A549 (cell line): ENCODE results near the gene SLC16A5. TPM values are rescaled to one million over a fixed set of nuclear protein-coding genes. Genes with fewer than 3 reads are reported as not detected.

ENCODE experiments used
- ATAC-seq, 2 experiments: fragments of 200-7000 bp in 1 of 2; fragments of >200 bp in 1 of 2; cut with Nextera tagmentation in 1 of 2; cut with Tn5 transposase in 1 of 2; 3 replicates each; pipeline versions ENCODE4 v1.8.0 to v1.9.1; 2018 to 2020; ENCODE audit warnings: mild to moderate bottlenecking in 1 of 2, moderate library complexity in 1 of 2
- CTCF ChIA-PET: fragments of 300-600 bp; sonication (Branson Sonifier 250); formaldehyde crosslinking; extraction: SDS; loops from one replicate; lab custom pipeline; 2021; ENCODE audit warnings: antibody characterized with exemption, inconsistent platforms; lab: Yijun Ruan, JAX
- POLR2A ChIA-PET: fragments of 350-600 bp; formaldehyde crosslinking; extraction: SDS; loops from one replicate; lab custom pipeline; 2021; ENCODE audit warnings: antibody characterized with exemption, inconsistent platforms; lab: Yijun Ruan, JAX
- DNase-seq, 2 experiments: peaks; one replicate each; pipeline versions ENCODE4 v3.0.0 to v3.0.0-alpha.2; 2011 to 2016; ENCODE audit warnings: low read depth in 1 of 2, low spot score in 1 of 2
- FAIRE-seq: peaks from 2 replicates; lab custom pipeline; 2011; peaks lifted over from hg19 to GRCh38; lab: Jason Lieb, UNC
- H3K27ac ChIP-seq, 2 experiments: fragments of >200 bp; sonication (Bioruptor Twin); formaldehyde crosslinking; 3 replicates each; pipeline ENCODE4 v1.5.1; 2016 to 2017
- H3K4me1 ChIP-seq: fragments of >200 bp; sonication (Bioruptor Twin); formaldehyde crosslinking; 3 replicates; pipeline ENCODE4 v1.6.1; 2016
- H3K4me2 ChIP-seq: fragments of >200 bp; sonication (Bioruptor Twin); formaldehyde crosslinking; 3 replicates; pipeline ENCODE4 v1.6.1; 2016
- H3K4me3 ChIP-seq: fragments of >200 bp; sonication (Bioruptor Twin); formaldehyde crosslinking; 3 replicates; pipeline ENCODE4 v1.5.1; 2016
- H3K9me3 ChIP-seq: fragments of >200 bp; sonication (Bioruptor Twin); formaldehyde crosslinking; 3 replicates; pipeline ENCODE4 v1.6.1; 2016
- CHD2 ChIP-seq: fragments of 150-350 bp; IDR thresholded peaks from 2 replicates; pipeline ENCODE4 v1.6.1; 2014; ENCODE audit warnings: low read length; ENCODE audit not compliant: partially characterized antibody
- ESRRA ChIP-seq: fragments of 150-350 bp; IDR thresholded peaks from 2 replicates; pipeline ENCODE4 v1.6.1; 2014; ENCODE audit warnings: mild to moderate bottlenecking, low read length, borderline replicate concordance
- FOSL2 ChIP-seq, 2 experiments: fragments of 450-650 bp in 1 of 2; fragments of >200 bp in 1 of 2; sonication (Bioruptor Twin) in 1 of 2; formaldehyde crosslinking; IDR thresholded peaks; 2 replicates each; pipeline versions ENCODE4 v1.5.0 to v1.6.1; 2016 to 2020; ENCODE audit warnings: mild to moderate bottlenecking in 1 of 2, moderate library complexity in 1 of 2
- FOXS1 ChIP-seq: fragments of 250-450 bp; sonication (Bioruptor Pico); IDR thresholded peaks from 2 replicates; pipeline ENCODE4 v1.5.0; 2020; ENCODE audit warnings: mild to moderate bottlenecking, moderate library complexity
- HDAC2 ChIP-seq: fragments of 200-600 bp; sonication (generic); IDR thresholded peaks from 2 replicates; pipeline ENCODE4 v1.6.1; 2016
- HOXA7 ChIP-seq: fragments of 250-450 bp; sonication (Bioruptor Pico); IDR thresholded peaks from 2 replicates; pipeline ENCODE4 v1.5.0; 2020; ENCODE audit warnings: mild to moderate bottlenecking, moderate library complexity
- JUNB ChIP-seq: fragments of >200 bp; sonication (Bioruptor Twin); formaldehyde crosslinking; IDR thresholded peaks from 2 replicates; pipeline ENCODE4 v1.6.1; 2016
- KDM5A ChIP-seq: fragments of 200-600 bp; sonication (generic); IDR thresholded peaks from 2 replicates; pipeline ENCODE4 v1.6.1; 2016; ENCODE audit warnings: antibody characterized with exemption, mild to moderate bottlenecking
- NFE2L2 ChIP-seq: fragments of 150-350 bp; conservative IDR thresholded peaks from 2 replicates; pipeline ENCODE4 v1.6.1; 2014; ENCODE audit warnings: low read length
- NPAS2 ChIP-seq: fragments of 250-450 bp; sonication (Bioruptor Pico); IDR thresholded peaks from 2 replicates; pipeline ENCODE4 v1.8.0; 2022; ENCODE audit warnings: mild to moderate bottlenecking, moderate library complexity, borderline replicate concordance
- PHF8 ChIP-seq: fragments of 200-600 bp; sonication (generic); IDR thresholded peaks from 2 replicates; pipeline ENCODE4 v1.6.1; 2016; ENCODE audit warnings: low read depth, mild to moderate bottlenecking, antibody characterized with exemption, moderate library complexity, borderline replicate concordance
- RARB ChIP-seq: fragments of 250-450 bp; sonication (Bioruptor Pico); IDR thresholded peaks from 2 replicates; pipeline ENCODE4 v1.8.0; 2021; ENCODE audit warnings: mild to moderate bottlenecking, moderate library complexity
- RFX5 ChIP-seq: fragments of 450-650 bp; IDR thresholded peaks from 2 replicates; pipeline ENCODE4 v1.7.1; 2014; ENCODE audit warnings: antibody characterized with exemption, mild to moderate bottlenecking, moderate library complexity
- TFCP2L1 ChIP-seq: fragments of 250-450 bp; sonication (Bioruptor Pico); IDR thresholded peaks from 2 replicates; pipeline ENCODE4 v1.5.0; 2021; ENCODE audit warnings: mild to moderate bottlenecking
- ZNF302 ChIP-seq: fragments of 250-450 bp; sonication (Bioruptor Pico); IDR thresholded peaks from 2 replicates; pipeline ENCODE4 v1.9.0; 2021; ENCODE audit warnings: inconsistent platforms, mild to moderate bottlenecking, moderate library complexity
- ZSCAN20 ChIP-seq: fragments of 250-450 bp; sonication (Bioruptor Pico); IDR thresholded peaks from 2 replicates; pipeline ENCODE4 v1.8.0; 2022; ENCODE audit warnings: mild to moderate bottlenecking, moderate library complexity
- WGBS: methylation state at CpG from one replicate; pipeline ENCODE4 v1.1.6; 2017; ENCODE audit errors: missing lambda C conversion rate; 5-methylcytosine and 5-hydroxymethylcytosine counted together
- polyA plus RNA-seq, 4 experiments: library from polyadenylated mRNA; depleted of rRNA in 3 of 4; stranded (reverse); fragments of >200 nt; fragmentation: RNase III in 1 of 4; extraction: RNeasy Plus Mini Kit Qiagen cat#74134 plus additional on column Dnase treatment in 1 of 4; gene quantifications; 2 replicates in 3 of 4; 3 replicates in 1 of 4; pipeline ENCODE4 v1.2.3, GENCODE V29; 2011 to 2017
- TF ChIP-seq, protein P1 (sequence below): fragments of >200 bp; sonication (Bioruptor Twin); formaldehyde crosslinking; IDR thresholded peaks from 3 replicates; pipeline ENCODE4 v1.6.1; 2016

Gene SLC16A5
- polyA plus RNA-seq, 2 of the 4 experiments (the other 2 are of a cell fraction) = 19.0 to 27.2 TPM

DNA sequence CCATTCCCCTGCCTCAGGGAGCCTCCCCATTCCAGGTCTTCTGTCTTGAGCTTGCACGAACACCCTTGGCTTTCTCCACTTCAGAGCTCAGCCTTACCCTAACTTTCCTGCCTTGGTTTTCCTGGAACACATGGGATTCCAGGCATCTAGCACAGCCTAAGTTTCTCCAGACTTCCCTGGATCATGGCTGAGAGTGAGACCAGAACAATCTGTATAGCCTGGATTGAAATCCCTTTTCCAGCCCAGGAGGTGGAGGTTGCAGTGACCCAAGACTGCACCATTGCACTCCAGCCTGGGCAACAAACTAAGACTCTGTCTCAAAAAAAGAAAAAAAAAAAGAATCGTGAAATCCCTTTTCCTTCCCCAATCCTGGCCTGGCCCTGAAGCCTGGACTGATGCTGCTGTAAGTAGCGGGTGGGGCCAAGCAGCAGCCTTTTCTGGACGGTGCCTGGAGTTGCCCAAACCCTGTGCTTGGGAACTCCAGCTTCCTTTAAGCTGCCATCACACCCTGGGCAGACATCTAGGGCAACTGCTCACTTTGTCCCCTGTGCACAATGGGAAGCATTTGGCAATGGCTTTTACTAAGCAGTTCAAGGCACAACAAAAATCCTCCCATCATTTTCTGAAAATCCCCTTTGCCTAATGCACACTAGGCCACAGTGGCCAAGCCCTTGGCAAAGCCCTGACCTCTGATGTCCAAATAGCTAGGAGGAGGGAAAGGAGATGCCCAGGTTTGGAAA lies 12.0 kb upstream of the SLC16A5 start:
- ATAC-seq = peak; percentile 11 to 30; a peak in 3 of 6 replicates
- CTCF ChIA-PET = interaction anchor here (0.6 to 81.8 kb wide), 8 partner anchors 8 to 284 kb away, joined by 3 to 3429 read pairs (median 4); partner anchors contain the start of genes ARMC7, NT5C and SLC16A5
- Histone ChIP-seq H3K9me3 (no peaks in the 10 kb centered on the region), H3K4me2 (no peak overlapping the region), H3K27ac (peak overlapping the region; percentile 22 to 58; a peak in 4 of 6 replicates), H3K4me3 (no peak overlapping the region), H3K4me1 (peaks cover 33% of the 10 kb centered on the region)
- no peak for TF ChIP-seq FOXS1 (CRISPR knock-in tag)
- no peak for TF ChIP-seq ZSCAN20 (CRISPR knock-in tag)
- no peak for TF ChIP-seq TFCP2L1 (CRISPR knock-in tag)
- POLR2A ChIA-PET = interaction anchor here (1.2 to 4.8 kb wide), 3 partner anchors 12 to 49 kb away, joined by 3 to 21 read pairs (median 4); partner anchors contain the start of gene SLC16A5
- DNase-seq = no peak
- 62% methylated on average over 4 of the region's 4 CpGs for WGBS
- no peak for FAIRE-seq

DNA sequence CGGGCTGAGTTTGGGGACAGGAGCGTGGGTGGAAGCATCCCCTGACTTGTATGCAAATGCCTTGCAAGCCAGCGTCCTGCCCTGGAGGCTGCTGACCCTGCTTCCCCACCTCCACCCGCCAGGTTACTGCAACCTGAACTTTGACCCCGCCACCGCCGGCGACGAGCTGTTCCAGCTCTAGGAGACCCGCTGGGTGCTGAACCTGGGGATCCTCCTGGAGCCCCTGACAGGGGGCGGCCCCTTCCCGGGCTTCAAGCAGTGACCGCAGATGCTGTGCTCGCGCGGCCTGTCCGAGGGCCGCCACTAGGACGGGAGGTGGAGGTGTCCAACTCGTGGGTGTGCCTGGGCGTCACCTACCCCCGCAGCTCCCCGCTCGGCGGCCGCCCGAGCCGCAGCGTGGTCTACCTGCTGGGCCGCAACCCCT lies 10.7 kb upstream of the SLC16A5 start:
- POLR2A ChIA-PET = interaction anchor here (4.8 kb wide), 1 partner anchor 11 kb away, joined by 21 read pairs; the partner anchor contains the start of gene SLC16A5
- TF ChIP-seq CHD2 = no peak
- no peak for TF ChIP-seq HOXA7 (CRISPR knock-in tag)
- no peak for TF ChIP-seq PHF8
- no peak for TF ChIP-seq FOSL2 (IDR thresholded peaks at IDR 0.05)
- TF ChIP-seq FOSL2 (CRISPR knock-in tag; IDR thresholded peaks at IDR 0.05) = no peak
- TF ChIP-seq, protein P1, sequence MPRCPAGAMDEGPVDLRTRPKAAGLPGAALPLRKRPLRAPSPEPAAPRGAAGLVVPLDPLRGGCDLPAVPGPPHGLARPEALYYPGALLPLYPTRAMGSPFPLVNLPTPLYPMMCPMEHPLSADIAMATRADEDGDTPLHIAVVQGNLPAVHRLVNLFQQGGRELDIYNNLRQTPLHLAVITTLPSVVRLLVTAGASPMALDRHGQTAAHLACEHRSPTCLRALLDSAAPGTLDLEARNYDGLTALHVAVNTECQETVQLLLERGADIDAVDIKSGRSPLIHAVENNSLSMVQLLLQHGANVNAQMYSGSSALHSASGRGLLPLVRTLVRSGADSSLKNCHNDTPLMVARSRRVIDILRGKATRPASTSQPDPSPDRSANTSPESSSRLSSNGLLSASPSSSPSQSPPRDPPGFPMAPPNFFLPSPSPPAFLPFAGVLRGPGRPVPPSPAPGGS = no peak
- TF ChIP-seq JUNB = no peak
- no peak for TF ChIP-seq NFE2L2
- TF ChIP-seq NPAS2 (CRISPR knock-in tag) = no peak
- Histone ChIP-seq H3K4me1 (peaks cover 37% of the 10 kb centered on the region), H3K4me3 (no peak overlapping the region), H3K4me2 (no peak overlapping the region), H3K27ac (peak overlapping the region in 1 of 2 experiments; percentile 86; a peak in 3 of 6 replicates), H3K9me3 (no peaks in the 10 kb centered on the region)
- 94% methylated on average over 30 of the region's 30 CpGs for WGBS
- ATAC-seq (no peak), FAIRE-seq (no peak), DNase-seq (no peak)
- CTCF ChIA-PET = interaction anchor here (1.7 to 81.8 kb wide), 3 partner anchors 11 to 44 kb away, joined by 4 to 3429 read pairs (median 298); partner anchors contain the start of genes ARMC7, NT5C and SLC16A5

DNA sequence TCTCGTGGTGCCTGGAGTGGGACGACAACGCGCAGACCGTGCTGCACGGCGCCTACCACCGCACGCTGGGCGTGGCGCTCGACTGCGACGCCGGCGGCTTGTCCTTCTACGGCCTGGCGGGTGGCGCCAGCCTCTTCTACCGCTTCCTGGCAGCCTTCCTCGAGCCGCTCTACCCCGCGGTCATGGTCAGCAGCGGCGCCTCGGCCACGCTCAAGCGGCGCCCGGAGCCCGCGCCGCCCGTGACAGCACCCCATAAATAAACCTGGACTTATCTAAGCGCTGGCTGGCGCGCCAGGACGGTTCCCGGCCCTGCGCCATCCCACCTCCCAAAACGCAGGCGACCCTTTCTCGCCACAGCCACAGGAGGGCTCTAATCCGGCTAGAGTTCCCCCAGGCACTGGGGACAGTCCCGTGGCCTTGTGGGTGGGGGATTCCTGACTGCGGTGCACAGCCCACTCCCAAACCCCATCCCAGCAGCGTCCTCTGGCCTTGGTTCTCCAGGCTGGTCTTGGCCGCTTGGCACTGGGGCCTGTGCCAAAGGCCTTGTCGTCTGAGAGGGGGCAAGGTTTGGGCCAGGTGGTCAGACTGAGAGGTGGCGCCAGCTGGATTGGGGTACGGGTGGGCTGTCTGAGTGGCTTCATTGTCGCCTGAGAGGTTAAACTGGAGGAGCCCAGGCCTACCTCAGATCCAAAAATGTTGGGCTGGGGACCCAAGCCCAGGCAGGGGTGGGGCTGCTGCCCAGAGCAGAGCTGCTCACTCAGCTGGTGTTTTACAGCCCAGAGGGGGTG lies 10.1 kb upstream of the SLC16A5 start:
- Histone ChIP-seq H3K27ac (peak overlapping the region; percentile 78 to 86), H3K4me1 (peaks cover 40% of the 10 kb centered on the region), H3K4me3 (no peak overlapping the region), H3K9me3 (no peaks in the 10 kb centered on the region), H3K4me2 (peak overlapping the region; percentile 75)
- FAIRE-seq = no peak
- CTCF ChIA-PET = interaction anchor here (1.6 to 81.8 kb wide), 5 partner anchors 7 to 44 kb away, joined by 4 to 3429 read pairs (median 25); partner anchors contain the start of genes ARMC7, NT5C and SLC16A5
- TF ChIP-seq RARB (CRISPR knock-in tag) (no peak), ZNF302 (CRISPR knock-in tag) (no peak), KDM5A (no peak), HOXA7 (CRISPR knock-in tag) (no peak), RFX5 (no peak), ESRRA (no peak), HDAC2 (no peak)
- ATAC-seq = no peak
- WGBS = 95% methylated on average over 53 of the region's 53 CpGs
- POLR2A ChIA-PET = interaction anchor here (1.6 kb wide), 1 partner anchor 10 kb away, joined by 18 read pairs; the partner anchor contains the start of gene SLC16A5
- no peak for DNase-seq
